Fibroblast of lung (primary cell): ENCODE measurements around the gene NDRG3. TPM values are rescaled to one million over a fixed set of nuclear protein-coding genes. Genes with fewer than 3 reads are reported as not detected.

Experiments
- DNase-seq, 2 donors: peaks; one replicate each; pipeline versions ENCODE4 v3.0.0 to v3.0.0-alpha.2; 2010; ENCODE audit warnings: low read depth in 2 of 2
- H2AFZ ChIP-seq: 2 replicates; pipeline ENCODE4 v1.5.1; 2012; ENCODE audit warnings: low read length, control low read depth, inconsistent platforms
- H3K27ac ChIP-seq: 2 replicates; pipeline ENCODE4 v1.5.1; 2011; ENCODE audit warnings: low read length, control low read depth; ENCODE audit not compliant: insufficient read depth
- H3K27me3 ChIP-seq: 2 replicates; pipeline ENCODE4 v1.5.1; 2011; ENCODE audit warnings: mild to moderate bottlenecking, low read length; ENCODE audit not compliant: control insufficient read depth, insufficient read depth
- H3K36me3 ChIP-seq: 2 replicates; pipeline ENCODE4 v1.5.1; 2011; ENCODE audit warnings: low read length; ENCODE audit not compliant: control insufficient read depth, insufficient read depth
- H3K4me1 ChIP-seq: 2 replicates; pipeline ENCODE4 v1.5.1; 2011; ENCODE audit warnings: low read length; ENCODE audit not compliant: control insufficient read depth, insufficient read depth; ENCODE audit errors: extremely low read depth
- H3K4me2 ChIP-seq: 2 replicates; pipeline ENCODE4 v1.5.1; 2011; ENCODE audit warnings: low read length, control low read depth; ENCODE audit not compliant: insufficient read depth; ENCODE audit errors: extremely low read depth
- H3K4me3 ChIP-seq, 4 experiments: fragments of 200-600 bp in 1 of 4; sonication (generic) in 1 of 4; replicated peaks in 1 of 4; 2 replicates each; pipeline ENCODE4 v1.5.1; 2011 to 2016; ENCODE audit warnings: low read length in 4 of 4, low read depth in 3 of 4, mild to moderate bottlenecking in 3 of 4, control low read depth in 2 of 4, inconsistent platforms in 1 of 4, mixed read lengths in 1 of 4; ENCODE audit not compliant: insufficient read depth in 1 of 4; ENCODE audit errors: control extremely low read depth in 1 of 4
- H3K79me2 ChIP-seq: 2 replicates; pipeline ENCODE4 v1.5.1; 2012; ENCODE audit warnings: mild to moderate bottlenecking, low read length, inconsistent platforms; ENCODE audit not compliant: control insufficient read depth, insufficient read depth
- H3K9ac ChIP-seq: 2 replicates; pipeline ENCODE4 v1.5.1; 2011; ENCODE audit warnings: mild to moderate bottlenecking, low read length, control low read depth; ENCODE audit not compliant: insufficient read depth
- H3K9me3 ChIP-seq: 2 replicates; pipeline ENCODE4 v1.5.1; 2012; ENCODE audit warnings: low read depth, low read length; ENCODE audit not compliant: control insufficient read depth, insufficient read depth
- H4K20me1 ChIP-seq: 2 replicates; pipeline ENCODE4 v1.5.1; 2011; ENCODE audit warnings: low read length; ENCODE audit not compliant: control insufficient read depth, insufficient read depth; ENCODE audit errors: extremely low read depth
- CTCF ChIP-seq, 2 donors: IDR thresholded peaks in 1 of 2; conservative IDR thresholded peaks in 1 of 2; 1 replicate in 1 of 2; 2 replicates in 1 of 2; pipeline ENCODE4 v1.5.1; 2011 to 2012; ENCODE audit warnings: low read length in 2 of 2, control low read depth in 1 of 2, inconsistent platforms in 1 of 2, low read depth in 1 of 2, mild to moderate bottlenecking in 1 of 2
- EZH2 ChIP-seq: IDR thresholded peaks from 2 replicates; pipeline ENCODE4 v1.5.1; 2012; ENCODE audit warnings: low read length, control low read depth, mild to moderate bottlenecking; ENCODE audit errors: missing control alignments
- polyA plus RNA-seq, 2 donors: library from polyadenylated mRNA; depleted of rRNA in 1 of 2; stranded (reverse) in 1 of 2; unstranded in 1 of 2; fragments of >200 nt; gene quantifications; 2 replicates each; pipeline ENCODE4 v1.2.1, GENCODE V29; 2011 to 2012; ENCODE audit warnings: missing spikeins in 1 of 2
- total RNA-seq: library from RNA; depleted of rRNA; stranded (reverse); fragments of >200 nt; gene quantifications from 2 replicates; pipeline ENCODE4 v1.2.1, GENCODE V29; 2014

Gene NDRG3
- total and polyA plus RNA-seq, 2 donors (not counting 1 experiment from before 2014, with no cell fraction given), result 37.8 TPM

- no peak for TF ChIP-seq EZH2
- no peak for TF ChIP-seq CTCF (conservative IDR thresholded peaks at IDR 0.05 in 1 of 2, IDR thresholded peaks at IDR 0.05 in 1 of 2; ENCODE audit: low read depth in 1 of 2, low read length in 2 of 2)
- no peak overlapping the region for H2AFZ ChIP-seq
- H4K20me1 ChIP-seq, result no peaks in the 10 kb centered on the region
- H3K9me3 ChIP-seq, result no peaks in the 10 kb centered on the region
- no peak overlapping the region for H3K27ac ChIP-seq
- H3K27me3 ChIP-seq, result no peaks in the 10 kb centered on the region
- DNase-seq, result no peak
- H3K4me3 ChIP-seq, result no peak overlapping the region
- no peak overlapping the region for H3K9ac ChIP-seq
- H3K36me3 ChIP-seq, result no peaks in the 10 kb centered on the region
- H3K79me2 ChIP-seq, result no peaks in the 10 kb centered on the region
- no peak overlapping the region for H3K4me2 ChIP-seq
- H3K4me1 ChIP-seq, result no peaks in the 10 kb centered on the region
Measured at GRCh38 chr20:36645353-36645752, 100.5 kb downstream of the NDRG3 start.

GRCh38 chr20:36644706-36645095, 101.2 kb downstream of the NDRG3 start:
- H3K4me2 ChIP-seq, result no peak overlapping the region
- H3K36me3 ChIP-seq, result no peaks in the 10 kb centered on the region
- no peaks in the 10 kb centered on the region for H3K27me3 ChIP-seq
- no peak for DNase-seq
- H3K27ac ChIP-seq, result no peak overlapping the region
- H3K4me3 ChIP-seq, result no peak overlapping the region
- H4K20me1 ChIP-seq, result no peaks in the 10 kb centered on the region
- TF ChIP-seq CTCF (conservative IDR thresholded peaks at IDR 0.05 in 1 of 2, IDR thresholded peaks at IDR 0.05 in 1 of 2; ENCODE audit: low read depth in 1 of 2, low read length in 2 of 2) (no peak), EZH2 (no peak)
- no peaks in the 10 kb centered on the region for H3K79me2 ChIP-seq
- no peaks in the 10 kb centered on the region for H3K4me1 ChIP-seq
- H2AFZ ChIP-seq, result no peak overlapping the region
- no peak overlapping the region for H3K9ac ChIP-seq
- no peaks in the 10 kb centered on the region for H3K9me3 ChIP-seq

GRCh38 chr20:36644032-36644705, 101.7 kb downstream of the NDRG3 start:
- H2AFZ ChIP-seq, result no peak overlapping the region
- DNase-seq, result no peak
- no peak overlapping the region for H3K27ac ChIP-seq
- H3K4me2 ChIP-seq, result no peak overlapping the region
- H3K4me1 ChIP-seq, result no peaks in the 10 kb centered on the region
- TF ChIP-seq EZH2, result no peak
- no peak for TF ChIP-seq CTCF (conservative IDR thresholded peaks at IDR 0.05 in 1 of 2, IDR thresholded peaks at IDR 0.05 in 1 of 2; ENCODE audit: low read depth in 1 of 2, low read length in 2 of 2)
- no peaks in the 10 kb centered on the region for H4K20me1 ChIP-seq
- no peaks in the 10 kb centered on the region for H3K36me3 ChIP-seq
- H3K9ac ChIP-seq, result no peak overlapping the region
- H3K27me3 ChIP-seq, result no peaks in the 10 kb centered on the region
- no peaks in the 10 kb centered on the region for H3K79me2 ChIP-seq
- no peak overlapping the region for H3K4me3 ChIP-seq
- no peaks in the 10 kb centered on the region for H3K9me3 ChIP-seq
